Left renal pelvis (tissue), 4 donors: ENCODE data around the gene DCDC2. TPM values are rescaled to one million over a fixed set of nuclear protein-coding genes. Genes with fewer than 3 reads are reported as not detected.
A peak's percentile ranks its signal among the peaks of the same experiment; 100 is the strongest.
"Not testable (repeated sequence)": the region's sequence is repeated elsewhere in the genome, so short reads cannot be mapped to it uniquely, and the experiment has no call there.

Experiments
- DNase-seq, 4 donors: peaks; one replicate each; pipeline ENCODE4 v3.0.0-alpha.2; 2013; ENCODE audit warnings: low read depth in 4 of 4, low spot score in 3 of 4
- polyA plus RNA-seq, 4 donors: library from polyadenylated mRNA; unstranded; fragments of 120-200 nt; gene quantifications; one replicate each; pipeline ENCODE4 v1.2.1, GENCODE V29; 2013; ENCODE audit not compliant: insufficient read length in 4 of 4

DCDC2 gene
- polyA plus RNA-seq, 4 donors: 1.6 to 133 (median 114) TPM

GRCh38 chr6:24157886-24158285 lies 200.0 kb downstream of the DCDC2 start:
- no peak for DNase-seq

DNA sequence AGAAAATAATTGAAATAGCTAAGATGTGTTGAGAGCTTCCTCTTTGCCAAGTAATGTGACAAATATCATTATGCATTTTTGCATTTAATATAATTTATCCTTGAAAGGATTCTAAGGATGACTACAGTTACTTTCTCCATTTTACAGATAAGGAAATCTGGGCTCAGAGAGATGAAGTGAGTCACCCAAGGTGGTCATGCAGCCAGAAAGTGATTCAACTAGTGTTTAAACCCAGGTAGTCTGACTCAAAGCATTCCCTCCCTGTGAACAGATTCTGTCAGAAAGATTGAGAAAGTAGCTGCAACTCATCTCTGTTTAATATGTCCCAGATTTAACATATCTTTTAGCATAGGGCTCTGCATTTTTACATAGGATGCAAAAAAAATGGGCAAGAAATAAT lies 203.7 kb downstream of the DCDC2 start:
- no peak for DNase-seq

DNA sequence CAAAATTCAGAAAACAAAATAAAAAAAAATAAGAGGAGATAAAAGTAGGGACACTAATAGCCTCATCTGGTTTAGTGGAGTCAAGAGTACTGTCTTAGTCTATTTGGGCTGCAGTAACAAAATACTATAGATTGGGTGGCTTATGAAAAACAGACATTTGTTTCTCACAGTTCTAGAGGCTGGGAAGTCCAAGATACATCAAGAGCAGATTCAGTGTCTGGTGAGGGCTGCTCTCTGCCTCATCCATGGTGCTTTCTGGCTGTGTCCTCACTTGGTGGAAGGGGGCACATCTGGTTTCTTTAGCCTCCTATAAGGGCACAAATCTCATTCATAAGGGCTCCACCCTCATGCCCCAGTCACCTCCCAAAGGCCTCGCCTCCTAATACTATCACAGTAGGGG lies 205.8 kb downstream of the DCDC2 start:
- no peak for DNase-seq

DNA sequence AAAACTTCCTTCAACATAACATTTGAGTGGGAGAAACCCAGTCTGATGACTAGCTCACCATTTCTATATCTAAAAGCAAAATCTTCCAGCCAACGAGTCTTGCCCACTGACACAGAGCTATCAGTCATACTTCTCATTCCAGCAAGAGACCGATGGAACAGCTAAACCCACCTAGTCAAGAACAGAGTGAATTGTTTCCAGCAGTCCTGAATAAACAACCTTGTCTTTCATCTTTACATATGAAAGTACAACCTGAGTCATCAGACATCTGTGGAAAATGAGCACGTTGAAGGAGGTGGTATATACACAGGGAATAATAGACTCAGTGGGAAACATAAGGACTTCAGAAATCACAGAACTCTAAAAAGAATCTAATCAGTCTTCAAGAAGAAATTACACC lies 208.0 kb downstream of the DCDC2 start:
- DNase-seq: no peak

- DNase-seq: no peak
Measured at GRCh38 chr6:24149296-24149695, 208.6 kb downstream of the DCDC2 start.

- no peak for DNase-seq
Measured at GRCh38 chr6:24148684-24149083, 209.2 kb downstream of the DCDC2 start.

GRCh38 chr6:24148154-24148570 lies 209.7 kb downstream of the DCDC2 start:
- no peak for DNase-seq

- DNase-seq: no peak
Measured at GRCh38 chr6:24147511-24148153, 210.2 kb downstream of the DCDC2 start.

GRCh38 chr6:24146871-24147270 lies 211.0 kb downstream of the DCDC2 start:
- DNase-seq: no peak

GRCh38 chr6:24145690-24146131 lies 212.1 kb downstream of the DCDC2 start:
- DNase-seq: no peak

GRCh38 chr6:24142733-24143132 lies 215.1 kb downstream of the DCDC2 start:
- not testable (repeated sequence) for DNase-seq

- DNase-seq: no peak
Measured at GRCh38 chr6:24140591-24140990, 217.3 kb downstream of the DCDC2 start.

DNA sequence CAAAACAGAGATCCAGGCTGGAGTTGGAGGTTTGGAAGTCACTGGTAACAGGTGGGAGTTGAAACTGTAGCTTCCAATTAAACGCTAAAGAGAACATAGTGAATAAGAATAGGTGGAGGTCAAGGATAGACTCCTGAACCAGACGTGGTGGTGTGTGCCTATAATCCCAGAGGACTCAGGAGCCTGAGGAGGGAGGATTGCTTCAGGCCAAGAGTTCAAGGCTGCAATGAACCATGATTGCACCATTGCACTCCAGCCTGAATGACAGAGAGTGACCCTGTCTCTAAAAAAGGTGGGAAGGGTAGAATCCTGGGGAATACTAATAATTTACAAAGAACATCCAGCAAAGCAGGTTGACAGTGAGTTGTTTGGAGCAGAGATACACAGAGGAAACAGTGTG lies 218.2 kb downstream of the DCDC2 start:
- no peak for DNase-seq

- no peak for DNase-seq
Measured at GRCh38 chr6:24139080-24139479, 218.8 kb downstream of the DCDC2 start.

DNA sequence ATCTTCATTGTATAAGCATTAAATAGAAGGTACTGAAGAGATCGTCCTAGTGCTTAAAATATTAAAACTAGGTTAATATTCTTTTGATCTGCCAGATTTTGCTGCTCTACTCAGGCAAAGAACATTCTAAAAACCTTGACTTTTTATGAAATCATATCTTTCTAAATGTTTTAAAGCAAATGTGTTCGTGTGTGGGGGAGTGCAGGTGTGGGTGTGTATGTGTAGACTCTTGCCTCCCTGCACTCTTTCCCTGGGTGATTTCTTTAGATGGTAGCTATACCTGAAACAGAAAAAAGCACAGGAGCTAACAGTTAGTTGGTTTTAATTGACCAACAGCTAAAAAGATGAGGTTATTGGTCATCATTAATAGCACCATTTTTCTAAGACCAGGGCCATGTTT lies 226.1 kb downstream of the DCDC2 start:
- no peak for DNase-seq

GRCh38 chr6:24127316-24127715 lies 230.5 kb downstream of the DCDC2 start:
- DNase-seq: no peak

DNA sequence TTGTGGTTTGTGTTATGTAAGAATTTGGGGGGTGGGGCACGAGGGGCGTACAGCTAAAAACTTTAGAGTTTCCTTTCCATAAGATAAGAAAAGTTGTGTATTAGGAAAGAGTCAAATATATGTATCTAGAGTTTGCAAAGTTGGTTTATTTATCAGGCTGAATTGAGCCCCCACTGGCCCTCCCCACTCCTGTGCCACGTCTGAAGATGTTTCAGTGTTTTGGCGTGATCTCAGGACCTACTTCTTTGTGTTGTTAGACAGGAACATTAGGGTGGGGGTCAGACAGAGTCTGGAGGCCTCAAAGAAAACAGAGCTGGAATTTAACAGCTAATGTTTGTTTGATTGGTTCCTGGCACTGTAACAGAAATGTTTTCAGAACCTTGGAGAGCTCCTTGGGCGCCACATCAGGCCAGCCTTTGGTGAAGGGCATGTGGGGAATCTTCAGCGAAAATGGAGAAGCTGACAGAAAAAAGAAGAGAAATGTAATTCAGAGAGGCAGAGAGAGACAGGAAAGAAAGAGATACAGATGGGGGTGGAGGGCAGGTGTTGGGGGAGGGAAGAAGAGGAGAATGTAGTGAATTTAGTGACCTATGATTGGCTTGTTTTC lies 231.2 kb downstream of the DCDC2 start:
- DNase-seq: peak; percentile 73 to 83 (median 77)

DNA sequence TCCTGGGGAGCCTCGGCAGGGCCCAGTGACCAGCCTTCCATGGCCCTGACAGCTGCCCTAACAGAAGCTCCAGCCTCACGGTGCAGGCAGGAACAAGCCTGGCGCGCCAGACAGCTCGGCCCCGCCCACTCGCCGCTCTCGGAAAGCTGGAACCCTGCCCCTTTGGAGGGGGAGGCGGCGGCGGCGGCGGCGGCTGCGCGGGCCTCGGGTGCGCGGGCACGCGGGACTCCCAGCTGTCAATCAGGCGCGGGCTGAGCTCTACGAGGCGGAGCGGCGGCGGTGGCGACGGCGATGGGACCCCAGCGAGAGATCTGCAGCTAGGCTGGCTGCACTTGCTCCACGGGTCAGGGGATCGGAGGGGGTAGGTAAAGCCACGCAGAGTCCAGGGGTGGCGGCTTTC lies 231.9 kb downstream of the DCDC2 start, which contains the start of gene NRSN1:
Gene NRSN1, plus strand, starts transcription at position 236 of the 400 bp plus-strand sequence. CDS start 8,113 bp downstream, outside the sequence.
- no peak for DNase-seq

DNA sequence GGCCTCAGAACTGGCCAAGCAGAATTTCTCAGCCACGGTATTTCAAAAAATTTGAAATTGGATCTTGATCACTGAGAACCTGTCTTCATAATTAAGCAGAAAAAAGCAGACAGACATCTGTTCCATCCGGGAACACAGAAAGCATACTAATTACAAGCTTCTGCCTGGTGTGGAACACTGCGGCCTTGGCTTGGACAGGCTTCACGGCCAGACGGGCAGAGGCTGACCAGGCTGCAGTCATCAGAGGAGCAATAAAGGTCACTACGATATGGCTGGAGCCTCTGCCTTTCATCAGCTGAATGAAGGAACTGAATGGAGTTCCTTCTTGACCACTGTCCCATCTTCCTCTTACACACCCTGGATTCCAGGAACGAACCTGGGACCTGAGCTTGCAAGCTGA lies 235.7 kb downstream of the DCDC2 start:
- DNase-seq: no peak
